Colonic mucosa (tissue), 4 donors: ENCODE results near the gene RFX8. TPM values are rescaled to one million over a fixed set of nuclear protein-coding genes. Genes with fewer than 3 reads are reported as not detected.

Experiments
- DNase-seq: peaks from one replicate; pipeline ENCODE4 v3.0.0-alpha.2; 2020
- H3K27ac ChIP-seq: fragments of 200-600 bp; one replicate; pipeline ENCODE4 v1.8.0; 2021
- H3K27me3 ChIP-seq: fragments of 200-600 bp; one replicate; pipeline ENCODE4 v1.8.0; 2021
- H3K36me3 ChIP-seq: fragments of 200-600 bp; one replicate; pipeline ENCODE4 v1.8.0; 2021
- H3K4me1 ChIP-seq: fragments of 200-600 bp; one replicate; pipeline ENCODE4 v1.8.0; 2021; ENCODE audit warnings: mild to moderate bottlenecking
- H3K4me3 ChIP-seq: fragments of 200-600 bp; one replicate; pipeline ENCODE4 v1.8.0; 2021
- H3K9ac ChIP-seq, 2 donors: one replicate each; pipeline ENCODE4 v1.7.0; 2013; ENCODE audit warnings: control low read depth in 2 of 2, low read depth in 2 of 2, low read length in 2 of 2
- H3K9me3 ChIP-seq: fragments of 200-600 bp; one replicate; pipeline ENCODE4 v1.8.0; 2021
- intact Hi-C: fragments of 100-400 bp; cut with DNase I; formaldehyde crosslinking; loops from one replicate; pipeline ENCODE4 v1.14.1; 2022
- total RNA-seq, 2 donors: library from RNA; stranded (reverse); fragmentation: NEBNext Ultra II Directional in 1 of 2; extraction: Animal tissue kit (Norgen Biotek cat#: 25700) in 1 of 2; gene quantifications; one replicate each; pipeline ENCODE4 v1.2.1, GENCODE V29; 2021
- TF ChIP-seq, protein P1 (sequence below): fragments of 200-600 bp; IDR thresholded peaks from one replicate; pipeline ENCODE4 v1.8.0; 2022; ENCODE audit warnings: antibody characterized with exemption, mild to moderate bottlenecking
- donor health status: healthy.
- donor health status: DM: no; HTN: no; CAD: no.
- donor health status: DM: no; HTN: no; CAD: no.

Gene RFX8
- not detected for total RNA-seq

DNA sequence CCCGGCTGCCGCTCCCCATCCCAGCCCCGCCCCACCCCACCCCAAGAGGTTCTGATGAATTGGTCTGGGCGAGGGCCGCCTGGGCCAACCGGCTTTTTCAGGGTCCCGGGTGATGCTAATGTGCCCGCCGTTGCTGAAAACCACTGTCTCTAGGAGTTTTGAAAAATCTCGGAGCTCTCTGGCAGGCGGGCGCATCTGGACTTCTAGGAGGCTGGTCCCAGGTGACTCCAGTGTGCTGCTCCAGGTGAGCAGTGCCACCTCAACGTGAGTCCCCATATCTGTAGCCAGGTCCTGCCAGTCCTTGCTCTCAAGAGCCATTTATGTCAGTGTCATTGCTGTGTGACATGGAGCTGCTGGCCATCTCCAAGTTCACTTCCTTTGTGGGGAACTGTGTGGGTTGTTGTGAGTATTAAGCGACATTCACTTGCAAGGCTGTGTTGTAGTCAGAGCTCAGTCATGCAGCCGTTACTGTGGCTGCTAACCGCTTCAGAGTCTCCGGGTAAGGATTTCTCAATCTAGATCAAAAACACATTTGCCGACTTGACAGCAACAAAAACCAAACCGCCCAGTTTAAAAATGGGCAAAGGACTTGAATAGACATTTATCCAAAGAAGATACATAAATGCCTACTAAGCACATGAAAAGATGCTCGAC lies at the start of gene RFX8:
Gene RFX8 (minus strand): TSS at position 382 of the 654 bp plus-strand sequence. CDS start 8,264 bp downstream, outside the sequence.
- no peak within 1 kb of the TSS for H3K27ac ChIP-seq
- intact Hi-C loops, result no loop called here

DNA sequence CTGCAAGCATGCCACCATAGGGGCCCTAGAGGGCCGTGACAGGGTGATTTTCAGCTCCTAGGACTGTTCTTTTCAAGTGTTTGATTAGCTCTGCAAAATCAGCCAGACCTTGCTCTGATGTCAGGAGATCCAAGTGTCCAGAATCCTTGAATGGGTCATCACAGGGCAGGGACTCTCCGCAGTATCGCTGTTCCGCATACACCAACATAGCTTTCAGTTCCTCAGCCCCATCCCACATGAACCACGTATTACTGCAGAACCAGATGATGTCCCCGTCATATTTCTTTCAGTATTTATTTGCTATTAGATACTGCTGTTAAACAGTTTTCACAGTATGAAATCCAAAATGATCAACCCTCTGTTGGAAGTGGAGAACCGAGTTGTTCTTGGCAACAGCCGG lies 46.6 kb upstream of the RFX8 start:
- intact Hi-C loops, result loop anchor here (5.0 kb wide), 1 partner anchor 311 kb away; no protein-coding TSS in a partner anchor
- TF ChIP-seq, protein P1, sequence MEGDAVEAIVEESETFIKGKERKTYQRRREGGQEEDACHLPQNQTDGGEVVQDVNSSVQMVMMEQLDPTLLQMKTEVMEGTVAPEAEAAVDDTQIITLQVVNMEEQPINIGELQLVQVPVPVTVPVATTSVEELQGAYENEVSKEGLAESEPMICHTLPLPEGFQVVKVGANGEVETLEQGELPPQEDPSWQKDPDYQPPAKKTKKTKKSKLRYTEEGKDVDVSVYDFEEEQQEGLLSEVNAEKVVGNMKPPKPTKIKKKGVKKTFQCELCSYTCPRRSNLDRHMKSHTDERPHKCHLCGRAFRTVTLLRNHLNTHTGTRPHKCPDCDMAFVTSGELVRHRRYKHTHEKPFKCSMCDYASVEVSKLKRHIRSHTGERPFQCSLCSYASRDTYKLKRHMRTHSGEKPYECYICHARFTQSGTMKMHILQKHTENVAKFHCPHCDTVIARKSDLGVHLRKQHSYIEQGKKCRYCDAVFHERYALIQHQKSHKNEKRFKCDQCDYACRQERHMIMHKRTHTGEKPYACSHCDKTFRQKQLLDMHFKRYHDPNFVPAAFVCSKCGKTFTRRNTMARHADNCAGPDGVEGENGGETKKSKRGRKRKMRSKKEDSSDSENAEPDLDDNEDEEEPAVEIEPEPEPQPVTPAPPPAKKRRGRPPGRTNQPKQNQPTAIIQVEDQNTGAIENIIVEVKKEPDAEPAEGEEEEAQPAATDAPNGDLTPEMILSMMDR, result no peak
- H3K9me3 ChIP-seq, result no peaks in the 10 kb centered on the region

More for the DNA sequence above, at the start of gene RFX8:
- peak within 1 kb of the TSS; percentile 53 for H3K4me3 ChIP-seq
- no peak for DNase-seq
- H3K27me3 ChIP-seq, result peaks cover 5% of the 10 kb centered on the region
- TF ChIP-seq, protein P1, result no peak
- H3K4me1 ChIP-seq, result no peaks in the 10 kb centered on the region
- H3K36me3 ChIP-seq, result no peaks in the 10 kb centered on the region
- H3K9ac ChIP-seq, result peak within 1 kb of the TSS in 1 of 2 donors; percentile 50
- no peaks in the 10 kb centered on the region for H3K9me3 ChIP-seq

DNA sequence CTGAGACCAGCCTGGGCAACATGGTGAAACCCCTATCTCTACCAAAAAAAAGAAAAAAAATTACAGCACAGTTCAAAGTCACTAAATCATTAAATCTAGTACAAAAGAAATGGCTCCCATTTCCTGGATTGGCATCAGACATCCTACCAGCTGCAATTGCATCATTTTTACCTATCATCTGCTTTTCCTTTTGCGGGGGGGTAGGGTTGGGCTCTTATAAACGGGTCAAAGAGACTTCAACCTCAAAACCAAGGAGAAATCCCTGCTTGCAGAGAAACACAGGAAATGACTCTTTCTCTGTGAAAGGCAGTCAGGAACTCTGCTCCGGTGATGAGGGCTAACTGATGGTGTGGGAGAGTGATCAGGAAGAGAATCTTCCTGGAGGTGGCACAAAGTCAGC lies 45.3 kb upstream of the RFX8 start:
- H3K36me3 ChIP-seq, result no peaks in the 10 kb centered on the region
- H3K27ac ChIP-seq, result no peak overlapping the region
- no peaks in the 10 kb centered on the region for H3K4me1 ChIP-seq
- intact Hi-C loops, result loop anchor here (5.0 kb wide), 1 partner anchor 312 kb away; no protein-coding TSS in a partner anchor
- no peaks in the 10 kb centered on the region for H3K27me3 ChIP-seq
- H3K4me3 ChIP-seq, result no peak overlapping the region
- no peaks in the 10 kb centered on the region for H3K9me3 ChIP-seq
- no peak overlapping the region for H3K9ac ChIP-seq
- DNase-seq, result no peak
- TF ChIP-seq, protein P1, result no peak

More for the DNA sequence above, 46.6 kb upstream of the RFX8 start:
- Histone ChIP-seq H3K4me3 (no peak overlapping the region), H3K27me3 (no peaks in the 10 kb centered on the region), H3K4me1 (no peaks in the 10 kb centered on the region), H3K36me3 (no peaks in the 10 kb centered on the region), H3K9ac (no peak overlapping the region), H3K27ac (no peak overlapping the region)
- no peak for DNase-seq

DNA sequence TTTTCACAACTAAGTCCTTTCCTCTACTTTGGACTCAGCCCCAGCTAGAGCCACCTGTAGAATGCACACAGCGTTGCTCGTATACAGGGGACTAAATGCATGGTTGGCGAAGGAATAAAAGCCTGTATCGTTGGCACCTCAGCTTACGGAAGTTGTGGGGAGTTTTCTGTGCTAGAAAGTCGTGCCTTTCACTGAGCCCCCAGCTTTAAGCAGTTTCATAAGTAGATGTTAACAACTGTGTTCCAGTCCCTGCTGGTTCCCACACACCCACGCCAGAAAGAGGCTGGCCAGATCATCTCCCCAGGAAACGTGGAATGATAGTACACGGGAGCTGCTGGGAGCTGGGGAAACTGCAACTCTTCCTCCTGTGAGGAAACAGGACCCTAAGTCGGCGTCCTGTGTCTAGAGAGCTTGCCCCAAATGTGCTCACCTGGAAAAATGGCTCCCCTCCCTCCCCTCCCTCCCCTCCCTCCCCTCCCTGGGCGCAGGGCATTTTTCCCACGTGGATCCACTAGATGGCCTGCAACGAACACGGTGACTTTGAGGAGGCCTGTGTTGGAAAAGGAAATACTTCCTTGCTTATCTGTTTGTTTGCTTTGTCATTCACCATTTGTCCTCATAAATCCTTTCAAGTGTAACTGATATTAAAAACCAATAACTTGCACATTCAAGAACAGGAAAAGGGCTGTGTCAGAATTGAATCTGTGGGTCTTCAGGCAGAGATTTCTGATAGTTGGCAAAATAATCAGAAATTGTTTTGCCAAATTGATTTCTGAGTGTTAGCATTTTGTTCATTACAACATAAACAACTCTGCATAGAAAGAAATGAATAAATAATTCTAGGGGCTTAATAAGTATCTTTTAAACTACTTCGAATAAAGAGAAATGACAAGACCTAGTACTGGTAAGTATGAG lies 43.9 kb upstream of the RFX8 start:
- no peak overlapping the region for H3K9ac ChIP-seq

DNA sequence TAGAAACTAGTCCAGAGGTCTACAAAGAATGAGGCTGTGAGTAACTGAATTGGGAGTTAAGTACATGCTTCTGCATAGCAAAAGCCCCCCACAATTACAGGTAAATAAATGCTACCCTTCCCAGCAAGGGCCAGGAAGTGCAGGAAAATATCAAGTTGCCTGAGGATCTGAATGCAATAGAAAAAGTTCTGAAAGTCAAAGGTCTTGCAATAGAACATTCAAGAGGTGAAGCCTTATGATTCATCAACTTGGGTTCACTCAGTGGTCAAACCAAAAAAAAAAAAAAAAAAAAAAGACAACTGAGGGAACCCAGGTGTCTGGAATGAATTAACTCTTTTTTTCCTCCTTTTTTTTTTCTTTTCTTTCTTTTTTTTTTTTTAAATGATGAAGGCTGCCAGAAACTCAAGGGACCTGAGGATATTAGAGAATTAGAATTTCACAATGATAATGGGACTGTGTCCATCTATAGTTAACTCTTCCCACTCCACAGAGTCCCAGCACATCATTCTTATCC lies 42.9 kb upstream of the RFX8 start:
- intact Hi-C loops, result no loop called here
- no peaks in the 10 kb centered on the region for H3K36me3 ChIP-seq
- no peak for DNase-seq
- TF ChIP-seq, protein P1, result no peak
- no peaks in the 10 kb centered on the region for H3K9me3 ChIP-seq
- H3K4me1 ChIP-seq, result no peaks in the 10 kb centered on the region
- no peak overlapping the region for H3K9ac ChIP-seq
- H3K27me3 ChIP-seq, result no peaks in the 10 kb centered on the region
- H3K27ac ChIP-seq, result no peak overlapping the region
- H3K4me3 ChIP-seq, result no peak overlapping the region

More for the DNA sequence above, 43.9 kb upstream of the RFX8 start:
- Histone ChIP-seq H3K4me1 (no peaks in the 10 kb centered on the region), H3K9me3 (no peaks in the 10 kb centered on the region), H3K27me3 (no peaks in the 10 kb centered on the region), H3K27ac (no peak overlapping the region), H3K4me3 (no peak overlapping the region), H3K36me3 (no peaks in the 10 kb centered on the region)
- TF ChIP-seq, protein P1, result no peak
- DNase-seq, result peak; percentile 41
- intact Hi-C loops, result no loop called here
